Embryonic facial prominence (tissue), 1 donor: ENCODE results near the gene FOSL1.

Experiments used
- DNase-seq: peaks from one replicate; pipeline ENCODE4 v3.0.0-alpha.2; 2016; ENCODE audit errors: extremely low spot score

FOSL1 gene

GRCh38 chr11:65863889-65864705 is 36.1 kb downstream of the FOSL1 start:
- no peak for DNase-seq

GRCh38 chr11:65862941-65863888 is 37.0 kb downstream of the FOSL1 start:
- DNase-seq = no peak

GRCh38 chr11:65862191-65862735 is 37.9 kb downstream of the FOSL1 start:
- no peak for DNase-seq

GRCh38 chr11:65861533-65862183 is 38.5 kb downstream of the FOSL1 start:
- no peak for DNase-seq

GRCh38 chr11:65861165-65861505 is 39.1 kb downstream of the FOSL1 start:
- DNase-seq = peak; percentile 8

- peak; percentile 93 for DNase-seq
These were observed 39.7 kb downstream of the FOSL1 start, which contains the start of gene MUS81 for GRCh38 chr11:65860278-65861164. MUS81 (plus strand) TSS chr11:65860433; CDS start chr11:65860754, 321 bp downstream.

GRCh38 chr11:65859812-65860277 is 40.3 kb downstream of the FOSL1 start:
- no peak for DNase-seq

- peak; percentile 96 for DNase-seq
These were observed 40.9 kb downstream of the FOSL1 start for GRCh38 chr11:65859095-65859811.

- no peak for DNase-seq
These were observed 41.5 kb downstream of the FOSL1 start for GRCh38 chr11:65858681-65859087.

- peak; percentile 95 for DNase-seq
These were observed 42.1 kb downstream of the FOSL1 start, which contains the start of gene CFL1 for GRCh38 chr11:65857853-65858680. CFL1 (minus strand) TSS chr11:65858180; CDS start chr11:65858099, 81 bp downstream.

GRCh38 chr11:65857500-65857852 is 42.7 kb downstream of the FOSL1 start:
- no peak for DNase-seq

GRCh38 chr11:65856689-65857499 is 43.3 kb downstream of the FOSL1 start:
- peak; percentile 4 for DNase-seq

GRCh38 chr11:65855927-65856363 is 44.2 kb downstream of the FOSL1 start:
- DNase-seq = no peak

GRCh38 chr11:65854852-65855837 is 45.0 kb downstream of the FOSL1 start:
- DNase-seq = no peak

GRCh38 chr11:65854161-65854592 is 46.0 kb downstream of the FOSL1 start:
- DNase-seq = no peak

- no peak for DNase-seq
These were observed 46.8 kb downstream of the FOSL1 start for GRCh38 chr11:65853246-65853979.
